A673 (cell line): ENCODE data around the gene MICAL3.

Experiments used
- CTCF ChIP-seq: fragments of 300-800, 200-600 bp; sonication (generic); conservative IDR thresholded peaks from 2 replicates; pipeline ENCODE4 v1.5.1; 2017; ENCODE audit warnings: low read depth, mild to moderate bottlenecking, antibody characterized with exemption, low read length, moderate library complexity, mixed read lengths
- EZH2 ChIP-seq: fragments of 200-600 bp; sonication (generic); IDR thresholded peaks from 2 replicates; pipeline ENCODE4 v1.6.1; 2017; ENCODE audit warnings: borderline replicate concordance, low read depth, mild to moderate bottlenecking, mixed read lengths, antibody characterized with exemption, low read length; ENCODE audit not compliant: poor library complexity, severe bottlenecking

- TF ChIP-seq EZH2 (no peak), CTCF (no peak)
Measured at GRCh38 chr22:17853073-17853472, 171.3 kb downstream of the MICAL3 start.
